Neural cell (in vitro differentiated cells): Measurements from ENCODE around the gene IL21R.

Source experiments
- EP300 ChIP-seq: fragments of 450-650 bp; conservative IDR thresholded peaks from 2 replicates; pipeline ENCODE4 v1.6.1; 2014; ENCODE audit warnings: antibody characterized with exemption, mild to moderate bottlenecking, moderate library complexity; ENCODE audit not compliant: poor library complexity, severe bottlenecking
- EZH2 ChIP-seq: fragments of 200-600, 300-800 bp; shearing (Covaris generic), sonication (generic); IDR thresholded peaks from 2 replicates; pipeline ENCODE4 v1.6.1; 2014; ENCODE audit warnings: antibody characterized with exemption, low read length, borderline replicate concordance, mild to moderate bottlenecking; ENCODE audit not compliant: insufficient read depth, poor library complexity, severe bottlenecking
- POLR2AphosphoS5 ChIP-seq: IDR thresholded peaks from 2 replicates; pipeline ENCODE4 v1.6.1; 2012
- RAD21 ChIP-seq: fragments of 450-650 bp; conservative IDR thresholded peaks from 2 replicates; pipeline ENCODE4 v1.6.1; 2014; ENCODE audit warnings: antibody characterized with exemption, mild to moderate bottlenecking, moderate library complexity
- REST ChIP-seq: IDR thresholded peaks from 2 replicates; pipeline ENCODE4 v1.6.1; 2012; ENCODE audit warnings: borderline replicate concordance
- TAF1 ChIP-seq: IDR thresholded peaks from 2 replicates; pipeline ENCODE4 v1.6.1; 2012; ENCODE audit warnings: low read depth
- TF ChIP-seq, protein P1 (sequence below): fragments of 450-650 bp; IDR thresholded peaks from 2 replicates; pipeline ENCODE4 v1.5.1; 2014; ENCODE audit warnings: antibody characterized with exemption, mild to moderate bottlenecking, moderate library complexity; ENCODE audit not compliant: poor library complexity, severe bottlenecking

DNA sequence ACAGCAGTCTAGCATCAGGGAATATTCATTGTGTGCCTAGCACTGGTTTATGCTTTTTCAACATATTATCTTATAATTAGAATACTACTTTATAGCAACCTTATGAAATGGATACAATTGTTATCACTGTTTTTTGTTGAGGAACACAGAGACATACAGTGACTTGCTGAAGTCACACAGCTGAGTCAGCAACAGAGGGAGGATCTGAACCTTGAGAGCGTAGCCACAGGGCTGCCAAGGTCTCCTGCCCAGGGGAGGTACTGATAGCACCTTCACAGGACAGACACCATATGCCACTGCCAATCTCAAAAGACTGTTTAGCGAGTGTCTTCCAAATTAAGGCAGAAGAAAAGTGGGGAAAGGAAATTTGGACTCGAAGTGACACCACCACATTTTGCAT is 84.8 kb downstream of the IL21R start:
- TF ChIP-seq RAD21 (no peak), REST (no peak), POLR2AphosphoS5 (no peak), EZH2 (no peak), TAF1 (no peak), EP300 (no peak)
- TF ChIP-seq, protein P1, sequence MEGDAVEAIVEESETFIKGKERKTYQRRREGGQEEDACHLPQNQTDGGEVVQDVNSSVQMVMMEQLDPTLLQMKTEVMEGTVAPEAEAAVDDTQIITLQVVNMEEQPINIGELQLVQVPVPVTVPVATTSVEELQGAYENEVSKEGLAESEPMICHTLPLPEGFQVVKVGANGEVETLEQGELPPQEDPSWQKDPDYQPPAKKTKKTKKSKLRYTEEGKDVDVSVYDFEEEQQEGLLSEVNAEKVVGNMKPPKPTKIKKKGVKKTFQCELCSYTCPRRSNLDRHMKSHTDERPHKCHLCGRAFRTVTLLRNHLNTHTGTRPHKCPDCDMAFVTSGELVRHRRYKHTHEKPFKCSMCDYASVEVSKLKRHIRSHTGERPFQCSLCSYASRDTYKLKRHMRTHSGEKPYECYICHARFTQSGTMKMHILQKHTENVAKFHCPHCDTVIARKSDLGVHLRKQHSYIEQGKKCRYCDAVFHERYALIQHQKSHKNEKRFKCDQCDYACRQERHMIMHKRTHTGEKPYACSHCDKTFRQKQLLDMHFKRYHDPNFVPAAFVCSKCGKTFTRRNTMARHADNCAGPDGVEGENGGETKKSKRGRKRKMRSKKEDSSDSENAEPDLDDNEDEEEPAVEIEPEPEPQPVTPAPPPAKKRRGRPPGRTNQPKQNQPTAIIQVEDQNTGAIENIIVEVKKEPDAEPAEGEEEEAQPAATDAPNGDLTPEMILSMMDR: no peak
